ENCODE data around the gene ARHGAP29. TPM values are rescaled to one million over a fixed set of nuclear protein-coding genes. Genes with fewer than 3 reads are reported as not detected.

ARHGAP29 gene, protein sequence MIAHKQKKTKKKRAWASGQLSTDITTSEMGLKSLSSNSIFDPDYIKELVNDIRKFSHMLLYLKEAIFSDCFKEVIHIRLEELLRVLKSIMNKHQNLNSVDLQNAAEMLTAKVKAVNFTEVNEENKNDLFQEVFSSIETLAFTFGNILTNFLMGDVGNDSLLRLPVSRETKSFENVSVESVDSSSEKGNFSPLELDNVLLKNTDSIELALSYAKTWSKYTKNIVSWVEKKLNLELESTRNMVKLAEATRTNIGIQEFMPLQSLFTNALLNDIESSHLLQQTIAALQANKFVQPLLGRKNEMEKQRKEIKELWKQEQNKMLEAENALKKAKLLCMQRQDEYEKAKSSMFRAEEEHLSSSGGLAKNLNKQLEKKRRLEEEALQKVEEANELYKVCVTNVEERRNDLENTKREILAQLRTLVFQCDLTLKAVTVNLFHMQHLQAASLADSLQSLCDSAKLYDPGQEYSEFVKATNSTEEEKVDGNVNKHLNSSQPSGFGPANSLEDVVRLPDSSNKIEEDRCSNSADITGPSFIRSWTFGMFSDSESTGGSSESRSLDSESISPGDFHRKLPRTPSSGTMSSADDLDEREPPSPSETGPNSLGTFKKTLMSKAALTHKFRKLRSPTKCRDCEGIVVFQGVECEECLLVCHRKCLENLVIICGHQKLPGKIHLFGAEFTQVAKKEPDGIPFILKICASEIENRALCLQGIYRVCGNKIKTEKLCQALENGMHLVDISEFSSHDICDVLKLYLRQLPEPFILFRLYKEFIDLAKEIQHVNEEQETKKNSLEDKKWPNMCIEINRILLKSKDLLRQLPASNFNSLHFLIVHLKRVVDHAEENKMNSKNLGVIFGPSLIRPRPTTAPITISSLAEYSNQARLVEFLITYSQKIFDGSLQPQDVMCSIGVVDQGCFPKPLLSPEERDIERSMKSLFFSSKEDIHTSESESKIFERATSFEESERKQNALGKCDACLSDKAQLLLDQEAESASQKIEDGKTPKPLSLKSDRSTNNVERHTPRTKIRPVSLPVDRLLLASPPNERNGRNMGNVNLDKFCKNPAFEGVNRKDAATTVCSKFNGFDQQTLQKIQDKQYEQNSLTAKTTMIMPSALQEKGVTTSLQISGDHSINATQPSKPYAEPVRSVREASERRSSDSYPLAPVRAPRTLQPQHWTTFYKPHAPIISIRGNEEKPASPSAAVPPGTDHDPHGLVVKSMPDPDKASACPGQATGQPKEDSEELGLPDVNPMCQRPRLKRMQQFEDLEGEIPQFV
- total RNA-seq (10 to 100 TPM; 42.3 to 55.2 TPM), polyA plus RNA-seq (ENCODE audit: insufficient read length in 6 of 6) (10 to 100 TPM; 59.7 to 66.8 (median 64.2) TPM)
- long read RNA-seq, donor 1, full-length matches to known transcripts: 2 of 2 reads
- long read RNA-seq, donor 1, partial matches to known transcripts: 0 of 2 reads
- long read RNA-seq, donor 1, other reads (novel, unspliced or antisense): 0 of 2 reads
- long read RNA-seq, donor 2, full-length matches to known transcripts: 6 of 6 reads
- long read RNA-seq, donor 2, partial matches to known transcripts: 0 of 6 reads
- long read RNA-seq, donor 2, other reads (novel, unspliced or antisense): 0 of 6 reads
- long read RNA-seq, donor 3, full-length matches to known transcripts: 2 of 2 reads
- long read RNA-seq, donor 3, partial matches to known transcripts: 0 of 2 reads
- long read RNA-seq, donor 3, other reads (novel, unspliced or antisense): 0 of 2 reads
- long read RNA-seq, donor 4, partial matches to known transcripts: 35 of 41 reads
- long read RNA-seq, donor 4, other reads (novel, unspliced or antisense): 4 of 41 reads
- long read RNA-seq, donor 5, partial matches to known transcripts: 0 of 3 reads
- long read RNA-seq, donor 5, other reads (novel, unspliced or antisense): 0 of 3 reads
- long read RNA-seq, donor 6, full-length matches to known transcripts: 4 of 4 reads
- long read RNA-seq, donor 6, partial matches to known transcripts: 0 of 4 reads
- long read RNA-seq, donor 6, other reads (novel, unspliced or antisense): 0 of 4 reads
- long read RNA-seq, donor 7, full-length matches to known transcripts: 4 of 4 reads
- long read RNA-seq, donor 7, partial matches to known transcripts: 0 of 4 reads
- long read RNA-seq, donor 7, other reads (novel, unspliced or antisense): 0 of 4 reads
- long read RNA-seq, donor 8, full-length matches to known transcripts: 4 of 9 reads
- long read RNA-seq, donor 8, partial matches to known transcripts: 5 of 9 reads
- long read RNA-seq, donor 8, other reads (novel, unspliced or antisense): 0 of 9 reads
- long read RNA-seq, donor 9: 0 reads
- long read RNA-seq, donor 10, partial matches to known transcripts: 23 of 29 reads
- long read RNA-seq, donor 10, other reads (novel, unspliced or antisense): 4 of 29 reads
- long read RNA-seq, donor 11, full-length matches to known transcripts: 1 of 1 reads
- long read RNA-seq, donor 11, partial matches to known transcripts: 0 of 1 reads
- long read RNA-seq, donor 11, other reads (novel, unspliced or antisense): 0 of 1 reads
- long read RNA-seq, donor 12, full-length matches to known transcripts: 4 of 4 reads
- long read RNA-seq, donor 12, partial matches to known transcripts: 0 of 4 reads
- long read RNA-seq, donor 12, other reads (novel, unspliced or antisense): 0 of 4 reads

GRCh38 chr1:94237291-94238226 lies at the start of gene ARHGAP29:
Gene ARHGAP29, minus strand, starts transcription at chr1:94237584. Its CDS starts 5,973 bp downstream, at chr1:94231611.
- Histone ChIP-seq H3K4me3 (peak within 1 kb of the TSS; percentile 75 to 81), H3K4me1 (peaks cover 0 to 21% of the 10 kb centered on the region in 2 donors), H3K36me3 (no peaks in the 10 kb centered on the region), H3K27ac (peak within 1 kb of the TSS; percentile 89 to 93), H3K9me3 (peaks cover 0 to 7% of the 10 kb centered on the region in 2 donors), H3K27me3 (peaks cover 0 to 86% of the 10 kb centered on the region in 2 donors)
- ATAC-seq (peak; percentile 96), DNase-seq (peak; percentile 54 to 95 (median 82))
- intact Hi-C loops (cut with DNase I): loop anchor here in 1 of 2 donors (5.0 to 10.0 kb wide), 2 partner anchors 90 to 173 kb away; no protein-coding TSS in a partner anchor
- TF ChIP-seq, protein P1, sequence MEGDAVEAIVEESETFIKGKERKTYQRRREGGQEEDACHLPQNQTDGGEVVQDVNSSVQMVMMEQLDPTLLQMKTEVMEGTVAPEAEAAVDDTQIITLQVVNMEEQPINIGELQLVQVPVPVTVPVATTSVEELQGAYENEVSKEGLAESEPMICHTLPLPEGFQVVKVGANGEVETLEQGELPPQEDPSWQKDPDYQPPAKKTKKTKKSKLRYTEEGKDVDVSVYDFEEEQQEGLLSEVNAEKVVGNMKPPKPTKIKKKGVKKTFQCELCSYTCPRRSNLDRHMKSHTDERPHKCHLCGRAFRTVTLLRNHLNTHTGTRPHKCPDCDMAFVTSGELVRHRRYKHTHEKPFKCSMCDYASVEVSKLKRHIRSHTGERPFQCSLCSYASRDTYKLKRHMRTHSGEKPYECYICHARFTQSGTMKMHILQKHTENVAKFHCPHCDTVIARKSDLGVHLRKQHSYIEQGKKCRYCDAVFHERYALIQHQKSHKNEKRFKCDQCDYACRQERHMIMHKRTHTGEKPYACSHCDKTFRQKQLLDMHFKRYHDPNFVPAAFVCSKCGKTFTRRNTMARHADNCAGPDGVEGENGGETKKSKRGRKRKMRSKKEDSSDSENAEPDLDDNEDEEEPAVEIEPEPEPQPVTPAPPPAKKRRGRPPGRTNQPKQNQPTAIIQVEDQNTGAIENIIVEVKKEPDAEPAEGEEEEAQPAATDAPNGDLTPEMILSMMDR (IDR thresholded peaks at IDR 0.05): no peak

DNA sequence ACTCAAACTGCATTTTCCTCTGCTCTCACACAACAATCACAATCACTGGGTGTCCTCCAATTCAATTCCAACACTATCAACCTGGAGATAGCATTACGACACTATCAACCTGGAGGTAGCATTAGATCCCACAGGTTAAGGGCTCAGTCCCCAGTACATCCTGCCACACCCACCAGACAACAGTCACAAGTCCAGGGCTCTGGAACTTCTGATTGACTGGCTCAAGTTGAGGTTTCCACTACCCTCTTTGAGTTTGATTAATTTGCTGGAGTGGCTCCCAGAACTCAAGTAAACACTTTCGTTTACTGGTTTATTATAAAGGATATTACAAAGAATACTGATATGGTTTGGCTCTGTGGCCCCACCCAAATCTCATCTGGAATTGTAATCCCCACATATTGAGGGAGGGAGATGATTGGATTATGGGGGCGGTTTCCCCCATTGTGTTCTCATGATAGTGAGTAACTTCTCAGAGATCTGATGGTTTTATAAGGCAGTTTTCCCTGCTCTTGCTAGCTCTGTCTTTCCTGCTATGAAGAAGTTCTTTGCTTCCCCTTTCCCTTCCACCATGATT lies 49.6 kb upstream of the ARHGAP29 start:
- H3K4me3 ChIP-seq: no peak overlapping the region
- no peak overlapping the region for H3K27ac ChIP-seq
- no peaks in the 10 kb centered on the region for H3K36me3 ChIP-seq
- ATAC-seq: peak; percentile 54
- no peaks in the 10 kb centered on the region for H3K27me3 ChIP-seq
- intact Hi-C loops (cut with DNase I): no loop called here
- DNase-seq: no peak
- H3K9me3 ChIP-seq: no peaks in the 10 kb centered on the region
- H3K4me1 ChIP-seq: no peaks in the 10 kb centered on the region
- TF ChIP-seq, protein P1 (IDR thresholded peaks at IDR 0.05): no peak

DNA sequence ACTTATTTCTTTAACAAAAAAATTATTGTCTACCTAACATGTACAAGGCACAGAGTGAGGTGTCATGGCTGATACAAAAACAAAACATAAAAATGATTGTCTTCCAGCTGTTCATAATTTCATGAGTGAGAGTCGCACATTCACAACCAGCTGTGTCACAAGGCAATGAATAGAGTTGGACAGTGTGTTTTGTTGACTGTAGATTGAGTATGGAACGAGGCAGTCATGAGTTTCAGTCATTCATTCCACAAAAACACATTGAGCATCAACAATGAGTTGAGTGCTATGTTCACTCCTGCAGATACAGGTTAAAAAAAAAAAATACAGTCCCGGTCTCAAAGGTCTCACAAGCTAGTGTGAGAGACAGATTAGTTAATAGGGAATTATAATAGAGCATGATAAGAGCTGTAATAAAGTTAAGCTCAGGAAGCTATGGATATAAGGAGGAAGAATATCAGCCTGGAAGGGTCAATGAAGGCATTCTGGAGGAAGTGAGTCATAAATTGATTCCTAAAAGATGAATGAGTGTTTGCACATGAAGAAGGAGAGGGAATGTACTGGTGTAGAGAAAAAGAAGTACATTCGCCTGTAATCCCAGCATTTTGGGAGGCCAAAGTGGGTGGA lies 47.8 kb upstream of the ARHGAP29 start:
- DNase-seq: no peak
- H3K36me3 ChIP-seq: no peaks in the 10 kb centered on the region
- H3K9me3 ChIP-seq: no peaks in the 10 kb centered on the region
- H3K4me1 ChIP-seq: no peaks in the 10 kb centered on the region
- H3K4me3 ChIP-seq: no peak overlapping the region
- no peak for ATAC-seq
- intact Hi-C loops (cut with DNase I): no loop called here
- H3K27ac ChIP-seq: no peak overlapping the region
- TF ChIP-seq, protein P1 (IDR thresholded peaks at IDR 0.05): no peak
- H3K27me3 ChIP-seq: no peaks in the 10 kb centered on the region

Measured in left lung (tissue), 14 donors.